Endothelial cell of umbilical vein (primary cell): ENCODE data around the gene LTF. TPM values are rescaled to one million over a fixed set of nuclear protein-coding genes. Genes with fewer than 3 reads are reported as not detected.
"Not testable (repeated sequence)": the region's sequence is repeated elsewhere in the genome, so short reads cannot be mapped to it uniquely, and the experiment has no call there.

Experiments
- BruUV-seq: library from RNA; stranded (reverse); fragments of 400-500 nt; replicated peaks from 2 replicates; lab custom pipeline; 2021; lab: Mats Ljungman, UMichigan
- CTCF ChIA-PET: fragments of 300-600, 350-600 bp; sonication (Branson Sonifier 250); formaldehyde crosslinking; loops from one replicate; lab custom pipeline; 2021; ENCODE audit warnings: antibody characterized with exemption, inconsistent platforms; lab: Charles Lee
- POLR2A ChIA-PET: fragments of 300-600, 350-600 bp; sonication (Branson Sonifier 250); formaldehyde crosslinking; loops from one replicate; lab custom pipeline; 2021; ENCODE audit warnings: antibody characterized with exemption, inconsistent platforms; lab: Charles Lee
- DNase-seq: peaks from one replicate; pipeline ENCODE4 v3.0.0-alpha.2; 2011; ENCODE audit warnings: low read depth, low spot score
- FAIRE-seq: peaks from 2 replicates; lab custom pipeline; 2011; peaks lifted over from hg19 to GRCh38; lab: Jason Lieb, UNC
- H2AFZ ChIP-seq: 2 replicates; pipeline ENCODE4 v1.6.0; 2012; ENCODE audit warnings: low read depth, low read length, control low read depth, inconsistent platforms
- H3K27ac ChIP-seq: 2 replicates; pipeline ENCODE4 v1.5.1; 2011; ENCODE audit warnings: low read depth, mild to moderate bottlenecking, control low read depth, low read length, moderate library complexity; ENCODE audit not compliant: insufficient read depth
- H3K27me3 ChIP-seq, 2 experiments: 2 replicates each; pipeline versions ENCODE4 v1.6.0 to v1.6.1; 2011; ENCODE audit warnings: low read length in 2 of 2, mixed read lengths in 1 of 2; ENCODE audit not compliant: control insufficient read depth in 2 of 2, insufficient read depth in 2 of 2
- H3K36me3 ChIP-seq, 2 experiments: 2 replicates in 1 of 2; 3 replicates in 1 of 2; pipeline ENCODE4 v1.5.1; 2011; ENCODE audit warnings: low read length in 2 of 2, mild to moderate bottlenecking in 1 of 2, moderate library complexity in 1 of 2; ENCODE audit not compliant: control insufficient read depth in 2 of 2, insufficient read depth in 2 of 2; ENCODE audit errors: extremely low read depth in 1 of 2
- H3K4me1 ChIP-seq: 3 replicates; pipeline ENCODE4 v1.5.1; 2011; ENCODE audit warnings: mild to moderate bottlenecking, low read length; ENCODE audit not compliant: control insufficient read depth, insufficient read depth; ENCODE audit errors: extremely low read depth
- H3K4me2 ChIP-seq: 2 replicates; pipeline ENCODE4 v1.6.1; 2011; ENCODE audit warnings: low read length, control low read depth, mixed read lengths; ENCODE audit not compliant: insufficient read depth
- H3K4me3 ChIP-seq, 3 experiments: fragments of 200-600 bp in 1 of 3; sonication (generic), shearing (Covaris generic) in 1 of 3; replicated peaks in 1 of 3; 2 replicates each; pipeline ENCODE4 v1.5.1; 2011 to 2016; ENCODE audit warnings: control low read depth in 3 of 3, low read length in 3 of 3, mild to moderate bottlenecking in 2 of 3, inconsistent platforms in 1 of 3, low read depth in 1 of 3, moderate library complexity in 1 of 3; ENCODE audit not compliant: insufficient read depth in 1 of 3
- H3K79me2 ChIP-seq: 2 replicates; pipeline ENCODE4 v1.6.0; 2012; ENCODE audit warnings: low read length, inconsistent platforms; ENCODE audit not compliant: control insufficient read depth, insufficient read depth
- H3K9ac ChIP-seq: replicated peaks from 2 replicates; pipeline ENCODE3; 2011; ENCODE audit warnings: low read length, control low read depth; ENCODE audit not compliant: insufficient read depth; ENCODE audit errors: extremely low read depth
- H3K9me1 ChIP-seq: replicated peaks from 3 replicates; pipeline ENCODE4 v1.6.0; 2011; ENCODE audit warnings: mild to moderate bottlenecking, low read length; ENCODE audit not compliant: control insufficient read depth, insufficient read depth; ENCODE audit errors: extremely low read depth
- H3K9me3 ChIP-seq: replicated peaks from 2 replicates; pipeline ENCODE4 v1.5.1; 2012; ENCODE audit warnings: low read length, inconsistent platforms; ENCODE audit not compliant: control insufficient read depth, insufficient read depth
- H4K20me1 ChIP-seq: replicated peaks from 2 replicates; pipeline ENCODE3; 2011; ENCODE audit warnings: mild to moderate bottlenecking, low read length; ENCODE audit not compliant: control insufficient read depth, insufficient read depth; ENCODE audit errors: extremely low read depth
- GATA2 ChIP-seq: IDR thresholded peaks from 2 replicates; pipeline ENCODE4 v1.7.0; 2011; ENCODE audit warnings: low read depth, mild to moderate bottlenecking, moderate library complexity, mixed read lengths, low read length; ENCODE audit not compliant: insufficient read length, insufficient read depth
- dilution Hi-C: fragments of 300-500 bp; cut with MboI; formaldehyde crosslinking; loops from one replicate; pipeline ENCODE4 v1.15.0; 2019; ENCODE audit warnings: low sequenced_read_pairs; ENCODE audit not compliant: extremely low pct_ligation_motif_present
- intact Hi-C: fragments of 100-400 bp; cut with micrococcal nuclease; formaldehyde crosslinking; loops from one replicate; pipeline ENCODE4 v1.10.0; 2022
- polyA plus RNA-seq, 4 experiments: library from polyadenylated mRNA; depleted of rRNA in 3 of 4; stranded (reverse) in 3 of 4; unstranded in 1 of 4; fragments of >200 nt; gene quantifications; 2 replicates each; pipeline versions ENCODE4 v1.2.1 to v1.2.3, GENCODE V29; 2011 to 2012; ENCODE audit warnings: missing spikeins in 1 of 4
- total RNA-seq: library from RNA; stranded (reverse); gene quantifications from 2 replicates; pipeline ENCODE4 v1.2.3, GENCODE V29; 2021
- TF ChIP-seq, protein P1 (sequence below), 2 donors: IDR thresholded peaks; 1 replicate in 1 of 2; 2 replicates in 1 of 2; pipeline ENCODE4 v1.5.1; 2011; ENCODE audit warnings: low read length in 2 of 2, mild to moderate bottlenecking in 2 of 2, moderate library complexity in 2 of 2, control low read depth in 1 of 2, inconsistent platforms in 1 of 2, low read depth in 1 of 2; ENCODE audit not compliant: insufficient read depth in 1 of 2; ENCODE audit errors: extremely low read depth in 1 of 2

The LTF gene
- total and polyA plus RNA-seq, 2 donors (not counting 3 experiments of a cell fraction or from before 2014, with no cell fraction given) = not detected

DNA sequence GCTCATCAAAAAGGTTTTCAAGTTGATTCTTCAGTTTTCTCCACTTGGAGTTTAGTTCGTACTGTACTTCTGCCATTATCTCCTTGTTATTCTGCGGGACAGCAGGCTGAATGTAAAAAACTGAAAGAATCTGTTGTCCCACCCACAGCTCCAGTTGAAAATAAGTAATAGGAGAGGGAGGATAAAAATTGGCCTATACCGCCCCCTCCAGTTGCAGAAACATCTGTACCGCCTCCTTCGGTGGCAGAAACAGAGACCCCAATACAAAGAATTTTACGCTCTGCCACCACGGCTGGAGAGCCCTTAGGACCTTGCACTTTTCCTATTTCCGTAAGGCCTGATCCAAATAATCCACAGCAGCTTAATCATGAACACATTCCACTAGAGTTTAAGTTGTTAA is 37.3 kb downstream of the LTF start:
- H3K9me1 ChIP-seq, POLR2A ChIA-PET, H4K20me1 ChIP-seq, H3K4me2 ChIP-seq, H3K27me3 ChIP-seq, H3K4me3 ChIP-seq, H3K79me2 ChIP-seq, H3K4me1 ChIP-seq, H3K36me3 ChIP-seq, H3K9me3 ChIP-seq, dilution Hi-C loops, H3K9ac ChIP-seq, H3K27ac ChIP-seq, BruUV-seq, H2AFZ ChIP-seq: not testable (repeated sequence)
- FAIRE-seq (peak; percentile 68), DNase-seq (peak; percentile 42)
- intact Hi-C loops = loop anchor here (1.0 to 10.0 kb wide), 5 partner anchors 49 to 489 kb away; no protein-coding TSS in a partner anchor
- CTCF ChIA-PET = interaction anchor here (0.6 to 6.6 kb wide), 46 partner anchors 8 to 948 kb away, joined by 3 to 200 read pairs (median 4); partner anchors contain the start of genes CCR5, CCR5AS, CCRL2 and FYCO1
- TF ChIP-seq, protein P1, sequence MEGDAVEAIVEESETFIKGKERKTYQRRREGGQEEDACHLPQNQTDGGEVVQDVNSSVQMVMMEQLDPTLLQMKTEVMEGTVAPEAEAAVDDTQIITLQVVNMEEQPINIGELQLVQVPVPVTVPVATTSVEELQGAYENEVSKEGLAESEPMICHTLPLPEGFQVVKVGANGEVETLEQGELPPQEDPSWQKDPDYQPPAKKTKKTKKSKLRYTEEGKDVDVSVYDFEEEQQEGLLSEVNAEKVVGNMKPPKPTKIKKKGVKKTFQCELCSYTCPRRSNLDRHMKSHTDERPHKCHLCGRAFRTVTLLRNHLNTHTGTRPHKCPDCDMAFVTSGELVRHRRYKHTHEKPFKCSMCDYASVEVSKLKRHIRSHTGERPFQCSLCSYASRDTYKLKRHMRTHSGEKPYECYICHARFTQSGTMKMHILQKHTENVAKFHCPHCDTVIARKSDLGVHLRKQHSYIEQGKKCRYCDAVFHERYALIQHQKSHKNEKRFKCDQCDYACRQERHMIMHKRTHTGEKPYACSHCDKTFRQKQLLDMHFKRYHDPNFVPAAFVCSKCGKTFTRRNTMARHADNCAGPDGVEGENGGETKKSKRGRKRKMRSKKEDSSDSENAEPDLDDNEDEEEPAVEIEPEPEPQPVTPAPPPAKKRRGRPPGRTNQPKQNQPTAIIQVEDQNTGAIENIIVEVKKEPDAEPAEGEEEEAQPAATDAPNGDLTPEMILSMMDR (IDR thresholded peaks at IDR 0.05; ENCODE audit: extremely low read depth in 1 of 2, insufficient read depth in 1 of 2, low read depth in 1 of 2, low read length in 2 of 2) = peak in 1 of 2 donors; percentile 14

DNA sequence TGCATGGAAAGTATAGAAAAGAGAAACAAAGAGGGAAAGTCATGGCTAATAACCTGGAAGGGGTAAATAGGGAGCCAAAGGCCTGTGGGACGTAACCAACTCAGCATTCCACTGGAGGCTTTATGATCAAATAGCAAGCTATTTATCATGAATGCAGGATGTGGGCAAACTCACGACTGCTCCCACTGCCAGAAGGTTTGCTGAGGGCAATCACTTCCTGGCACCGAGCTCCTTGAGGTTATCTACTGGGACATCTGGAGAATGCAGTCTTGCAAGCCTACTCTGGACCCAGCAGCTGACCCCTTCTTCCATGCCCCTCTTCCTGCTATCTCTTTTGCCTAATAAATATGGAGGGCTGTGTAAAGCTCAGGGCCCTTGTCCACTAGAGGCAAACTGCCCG is 38.2 kb downstream of the LTF start:
- intact Hi-C loops = loop anchor here (2.0 to 10.0 kb wide), 2 partner anchors 48 to 212 kb away; no protein-coding TSS in a partner anchor
- dilution Hi-C loops, H3K4me3 ChIP-seq, POLR2A ChIA-PET, H3K27me3 ChIP-seq, H3K4me1 ChIP-seq, H3K36me3 ChIP-seq, H4K20me1 ChIP-seq, H3K79me2 ChIP-seq, DNase-seq, H3K9me3 ChIP-seq, H3K9ac ChIP-seq, BruUV-seq, H3K4me2 ChIP-seq, H3K9me1 ChIP-seq, H2AFZ ChIP-seq, H3K27ac ChIP-seq: not testable (repeated sequence)
- CTCF ChIA-PET = interaction anchor here (0.9 to 6.6 kb wide), 19 partner anchors 9 to 487 kb away, joined by 3 to 200 read pairs (median 7); partner anchors contain the start of genes CCR5AS, CCRL2 and FYCO1
- TF ChIP-seq GATA2 = peak; percentile 14
- FAIRE-seq = peak; percentile 37
